ENCODE data around the gene BEND3. TPM values are rescaled to one million over a fixed set of nuclear protein-coding genes. Genes with fewer than 3 reads are reported as not detected.

The BEND3 gene
- total and polyA plus RNA-seq, 2 donors from 2014 or later = 1.1 to 3.6 TPM

DNA sequence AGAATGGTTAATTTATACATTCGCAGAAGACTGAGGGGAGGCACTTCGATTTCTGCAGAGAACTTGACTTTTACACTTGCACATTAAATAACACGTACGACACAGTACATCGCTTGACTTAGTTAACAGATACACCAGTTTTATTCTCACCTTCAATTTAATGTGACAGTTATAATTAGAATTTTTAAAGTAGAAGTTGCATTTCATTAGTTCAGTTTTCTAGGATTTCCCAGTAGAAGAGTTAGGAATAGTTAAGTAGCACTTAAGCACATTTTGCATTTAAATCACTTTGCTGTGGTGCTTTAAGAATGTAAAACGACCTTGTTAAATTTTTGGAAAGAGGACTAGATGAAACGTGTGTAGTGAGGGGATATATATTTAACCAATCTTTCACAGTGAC lies 1.6 kb upstream of the BEND3 start:
- Histone ChIP-seq H3K36me3 (ENCODE audit: control insufficient read depth in 2 of 3, insufficient read depth in 3 of 3, low read length in 3 of 3) (no peaks in the 10 kb centered on the region), H3K9me3 (ENCODE audit: control insufficient read depth in 2 of 3, insufficient read depth in 1 of 3, low read length in 3 of 3) (no peaks in the 10 kb centered on the region), H3K27ac (ENCODE audit: low read depth in 2 of 2, low read length in 2 of 2) (no peak overlapping the region), H3K4me1 (ENCODE audit: control insufficient read depth in 2 of 3, insufficient read depth in 2 of 3, low read depth in 1 of 3, low read length in 3 of 3) (peaks cover 0 to 7% (median 5%) of the 10 kb centered on the region in 3 donors), H3K4me3 (ENCODE audit: low read length in 3 of 3) (no peak overlapping the region), H3K9ac (ENCODE audit: low read length in 3 of 3) (peak overlapping the region in 1 of 3 donors; percentile 29), H3K27me3 (ENCODE audit: control insufficient read depth, insufficient read depth, low read length) (no peaks in the 10 kb centered on the region)
- DNase-seq (no peak), FAIRE-seq (no peak)
- TF ChIP-seq, protein P1, sequence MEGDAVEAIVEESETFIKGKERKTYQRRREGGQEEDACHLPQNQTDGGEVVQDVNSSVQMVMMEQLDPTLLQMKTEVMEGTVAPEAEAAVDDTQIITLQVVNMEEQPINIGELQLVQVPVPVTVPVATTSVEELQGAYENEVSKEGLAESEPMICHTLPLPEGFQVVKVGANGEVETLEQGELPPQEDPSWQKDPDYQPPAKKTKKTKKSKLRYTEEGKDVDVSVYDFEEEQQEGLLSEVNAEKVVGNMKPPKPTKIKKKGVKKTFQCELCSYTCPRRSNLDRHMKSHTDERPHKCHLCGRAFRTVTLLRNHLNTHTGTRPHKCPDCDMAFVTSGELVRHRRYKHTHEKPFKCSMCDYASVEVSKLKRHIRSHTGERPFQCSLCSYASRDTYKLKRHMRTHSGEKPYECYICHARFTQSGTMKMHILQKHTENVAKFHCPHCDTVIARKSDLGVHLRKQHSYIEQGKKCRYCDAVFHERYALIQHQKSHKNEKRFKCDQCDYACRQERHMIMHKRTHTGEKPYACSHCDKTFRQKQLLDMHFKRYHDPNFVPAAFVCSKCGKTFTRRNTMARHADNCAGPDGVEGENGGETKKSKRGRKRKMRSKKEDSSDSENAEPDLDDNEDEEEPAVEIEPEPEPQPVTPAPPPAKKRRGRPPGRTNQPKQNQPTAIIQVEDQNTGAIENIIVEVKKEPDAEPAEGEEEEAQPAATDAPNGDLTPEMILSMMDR (IDR thresholded peaks at IDR 0.05; ENCODE audit: borderline replicate concordance, extremely low read depth, insufficient read depth) = no peak
- intact Hi-C loops (cut with DNase I) = no loop called here

GRCh38 chr6:107116328-107116892 lies 1.1 kb upstream of the BEND3 start:
- TF ChIP-seq, protein P1 (IDR thresholded peaks at IDR 0.05; ENCODE audit: borderline replicate concordance, extremely low read depth, insufficient read depth) = no peak
- Histone ChIP-seq H3K9me3 (ENCODE audit: control insufficient read depth in 2 of 3, insufficient read depth in 1 of 3, low read length in 3 of 3) (no peaks in the 10 kb centered on the region), H3K36me3 (ENCODE audit: control insufficient read depth in 2 of 3, insufficient read depth in 3 of 3, low read length in 3 of 3) (no peaks in the 10 kb centered on the region), H3K9ac (ENCODE audit: low read length in 3 of 3) (peak overlapping the region in 2 of 3 donors; percentile 29 to 44), H3K27ac (ENCODE audit: low read depth in 2 of 2, low read length in 2 of 2) (peak overlapping the region; percentile 51 to 72), H3K27me3 (ENCODE audit: control insufficient read depth, insufficient read depth, low read length) (no peaks in the 10 kb centered on the region), H3K4me3 (ENCODE audit: low read length in 3 of 3) (peak overlapping the region; percentile 47 to 63 (median 60)), H3K4me1 (ENCODE audit: control insufficient read depth in 2 of 3, insufficient read depth in 2 of 3, low read depth in 1 of 3, low read length in 3 of 3) (peaks cover 0 to 7% (median 5%) of the 10 kb centered on the region in 3 donors)
- DNase-seq (peak in 4 of 5 donors; percentile 72 to 87 (median 79)), FAIRE-seq (no peak)
- intact Hi-C loops (cut with DNase I) = no loop called here

DNA sequence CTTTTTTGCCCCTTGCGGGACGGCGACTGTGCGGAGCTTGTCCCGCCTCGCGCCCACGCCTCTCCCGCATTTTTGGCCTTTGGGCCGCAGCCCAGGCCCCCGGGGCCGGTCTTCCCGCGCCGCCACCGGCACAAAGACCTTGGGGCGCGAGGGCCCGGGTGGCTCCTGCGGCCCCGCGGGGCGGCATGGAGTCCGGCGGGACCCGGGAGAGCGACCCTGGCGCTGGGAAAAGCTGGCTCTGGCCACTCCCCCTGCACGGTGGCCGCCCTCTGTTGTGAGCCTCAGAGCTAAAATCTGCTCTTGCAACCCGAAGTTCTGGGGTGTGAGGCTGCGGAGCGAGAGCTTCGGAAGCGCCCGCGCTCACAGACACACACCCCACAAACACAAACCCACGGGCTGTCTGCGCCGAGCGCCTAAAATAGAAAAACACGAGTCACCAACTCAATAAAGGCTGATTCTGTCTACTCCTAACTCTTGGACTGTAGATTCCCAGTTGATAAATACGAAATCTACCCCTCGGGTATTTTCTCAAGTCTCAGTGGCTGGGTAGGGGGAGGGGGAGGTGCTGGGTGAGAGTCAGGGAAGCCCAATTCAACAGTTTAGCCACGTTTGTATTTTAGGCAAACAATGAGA lies 496 bp upstream of the BEND3 start:
- peak overlapping the region; percentile 51 to 72 for H3K27ac ChIP-seq (ENCODE audit: low read depth in 2 of 2, low read length in 2 of 2)
- H3K27me3 ChIP-seq (ENCODE audit: control insufficient read depth, insufficient read depth, low read length) = no peaks in the 10 kb centered on the region
- no peaks in the 10 kb centered on the region for H3K9me3 ChIP-seq (ENCODE audit: control insufficient read depth in 2 of 3, insufficient read depth in 1 of 3, low read length in 3 of 3)
- H3K4me1 ChIP-seq (ENCODE audit: control insufficient read depth in 2 of 3, insufficient read depth in 2 of 3, low read depth in 1 of 3, low read length in 3 of 3) = peaks cover 0 to 7% (median 5%) of the 10 kb centered on the region in 3 donors
- DNase-seq (peak; percentile 78 to 88 (median 86)), FAIRE-seq (no peak)
- H3K36me3 ChIP-seq (ENCODE audit: control insufficient read depth in 2 of 3, insufficient read depth in 3 of 3, low read length in 3 of 3) = no peaks in the 10 kb centered on the region
- intact Hi-C loops (cut with DNase I) = no loop called here
- TF ChIP-seq, protein P1 (IDR thresholded peaks at IDR 0.05; ENCODE audit: borderline replicate concordance, extremely low read depth, insufficient read depth) = no peak
- peak overlapping the region; percentile 16 to 44 (median 29) for H3K9ac ChIP-seq (ENCODE audit: low read length in 3 of 3)
- H3K4me3 ChIP-seq (ENCODE audit: low read length in 3 of 3) = peak overlapping the region; percentile 47 to 63 (median 60)

Measured in kidney (tissue), 14 donors.